ENCODE data around the gene ERBB4.

ERBB4 gene

DNA sequence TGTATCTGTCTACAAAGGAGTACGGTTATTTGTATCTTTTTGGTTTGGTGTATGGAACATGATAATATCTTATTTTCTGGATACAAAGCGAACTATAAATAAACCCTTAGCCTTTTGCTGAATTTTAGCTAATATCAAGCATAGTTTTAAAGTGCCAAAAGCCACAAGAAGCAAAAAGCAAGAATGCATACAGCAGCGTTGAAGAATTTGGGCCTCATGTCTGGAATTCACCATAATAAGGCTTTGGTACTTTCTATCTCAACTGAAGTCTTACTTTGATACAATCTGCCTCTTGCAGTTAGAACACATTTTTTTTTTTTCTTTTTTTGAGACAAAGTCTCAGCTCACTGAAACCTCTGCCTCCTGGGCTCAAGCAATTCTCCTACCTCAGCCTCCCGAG is 151.5 kb downstream of the ERBB4 start:
- H3K4me3 ChIP-seq (ENCODE audit: low read depth, low read length), result no peak overlapping the region
- H3K27ac ChIP-seq, result no peak overlapping the region
- no peaks in the 10 kb centered on the region for H3K9me3 ChIP-seq (ENCODE audit: severe bottlenecking)
- TF ChIP-seq, protein P1, sequence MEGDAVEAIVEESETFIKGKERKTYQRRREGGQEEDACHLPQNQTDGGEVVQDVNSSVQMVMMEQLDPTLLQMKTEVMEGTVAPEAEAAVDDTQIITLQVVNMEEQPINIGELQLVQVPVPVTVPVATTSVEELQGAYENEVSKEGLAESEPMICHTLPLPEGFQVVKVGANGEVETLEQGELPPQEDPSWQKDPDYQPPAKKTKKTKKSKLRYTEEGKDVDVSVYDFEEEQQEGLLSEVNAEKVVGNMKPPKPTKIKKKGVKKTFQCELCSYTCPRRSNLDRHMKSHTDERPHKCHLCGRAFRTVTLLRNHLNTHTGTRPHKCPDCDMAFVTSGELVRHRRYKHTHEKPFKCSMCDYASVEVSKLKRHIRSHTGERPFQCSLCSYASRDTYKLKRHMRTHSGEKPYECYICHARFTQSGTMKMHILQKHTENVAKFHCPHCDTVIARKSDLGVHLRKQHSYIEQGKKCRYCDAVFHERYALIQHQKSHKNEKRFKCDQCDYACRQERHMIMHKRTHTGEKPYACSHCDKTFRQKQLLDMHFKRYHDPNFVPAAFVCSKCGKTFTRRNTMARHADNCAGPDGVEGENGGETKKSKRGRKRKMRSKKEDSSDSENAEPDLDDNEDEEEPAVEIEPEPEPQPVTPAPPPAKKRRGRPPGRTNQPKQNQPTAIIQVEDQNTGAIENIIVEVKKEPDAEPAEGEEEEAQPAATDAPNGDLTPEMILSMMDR (IDR thresholded peaks at IDR 0.05; ENCODE audit: low read depth, low read length), result no peak
- no peaks in the 10 kb centered on the region for H3K27me3 ChIP-seq (ENCODE audit: insufficient read depth, low read depth, severe bottlenecking)
- H3K36me3 ChIP-seq, result no peaks in the 10 kb centered on the region
- no peak for DNase-seq

DNA sequence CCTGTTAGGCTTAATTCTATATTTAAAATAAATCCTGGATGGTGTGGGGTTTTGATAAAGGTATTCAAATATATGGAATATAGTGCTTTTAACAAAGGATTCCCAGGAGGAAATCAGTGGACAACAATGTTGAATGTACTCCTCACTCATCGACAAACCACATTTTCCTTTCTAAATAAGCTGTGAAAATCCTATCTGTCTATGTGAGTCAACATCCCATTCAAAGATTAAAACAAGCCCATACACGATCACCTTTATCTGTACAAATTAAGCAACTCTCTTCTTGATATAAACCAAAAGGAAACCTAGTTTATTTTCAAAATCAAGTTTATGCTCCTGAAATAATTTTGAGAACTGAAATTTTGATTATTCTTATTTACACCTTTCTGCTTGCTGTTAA is 153.4 kb downstream of the ERBB4 start:
- H3K27me3 ChIP-seq (ENCODE audit: insufficient read depth, low read depth, severe bottlenecking), result no peaks in the 10 kb centered on the region
- no peak overlapping the region for H3K27ac ChIP-seq
- H3K9me3 ChIP-seq (ENCODE audit: severe bottlenecking), result no peaks in the 10 kb centered on the region
- no peaks in the 10 kb centered on the region for H3K36me3 ChIP-seq
- H3K4me3 ChIP-seq (ENCODE audit: low read depth, low read length), result no peak overlapping the region
- no peak for DNase-seq
- TF ChIP-seq, protein P1 (IDR thresholded peaks at IDR 0.05; ENCODE audit: low read depth, low read length), result no peak

DNA sequence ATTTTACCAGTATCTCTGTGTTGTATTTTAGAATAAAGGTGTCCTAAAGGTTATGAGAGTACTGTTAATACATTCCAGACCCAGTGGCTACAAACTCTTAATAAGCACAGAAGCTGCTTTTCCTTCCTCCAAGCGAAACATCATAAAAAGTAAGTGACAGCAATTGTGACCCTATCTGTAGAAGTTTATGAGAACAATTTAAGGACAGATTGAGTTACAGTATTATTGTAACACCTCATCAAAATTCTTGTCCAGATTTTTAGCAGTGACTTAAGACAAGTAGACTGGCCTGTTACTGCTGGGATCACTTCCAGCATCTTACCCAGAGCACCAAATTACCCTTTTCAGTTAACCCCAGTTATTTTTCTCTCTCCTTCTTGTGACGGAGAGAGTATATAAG is 154.6 kb downstream of the ERBB4 start:
- Histone ChIP-seq H3K36me3 (no peaks in the 10 kb centered on the region), H3K27ac (no peak overlapping the region), H3K4me3 (ENCODE audit: low read depth, low read length) (no peak overlapping the region), H3K9me3 (ENCODE audit: severe bottlenecking) (no peaks in the 10 kb centered on the region), H3K27me3 (ENCODE audit: insufficient read depth, low read depth, severe bottlenecking) (no peaks in the 10 kb centered on the region)
- TF ChIP-seq, protein P1 (IDR thresholded peaks at IDR 0.05; ENCODE audit: low read depth, low read length), result no peak
- no peak for DNase-seq

DNA sequence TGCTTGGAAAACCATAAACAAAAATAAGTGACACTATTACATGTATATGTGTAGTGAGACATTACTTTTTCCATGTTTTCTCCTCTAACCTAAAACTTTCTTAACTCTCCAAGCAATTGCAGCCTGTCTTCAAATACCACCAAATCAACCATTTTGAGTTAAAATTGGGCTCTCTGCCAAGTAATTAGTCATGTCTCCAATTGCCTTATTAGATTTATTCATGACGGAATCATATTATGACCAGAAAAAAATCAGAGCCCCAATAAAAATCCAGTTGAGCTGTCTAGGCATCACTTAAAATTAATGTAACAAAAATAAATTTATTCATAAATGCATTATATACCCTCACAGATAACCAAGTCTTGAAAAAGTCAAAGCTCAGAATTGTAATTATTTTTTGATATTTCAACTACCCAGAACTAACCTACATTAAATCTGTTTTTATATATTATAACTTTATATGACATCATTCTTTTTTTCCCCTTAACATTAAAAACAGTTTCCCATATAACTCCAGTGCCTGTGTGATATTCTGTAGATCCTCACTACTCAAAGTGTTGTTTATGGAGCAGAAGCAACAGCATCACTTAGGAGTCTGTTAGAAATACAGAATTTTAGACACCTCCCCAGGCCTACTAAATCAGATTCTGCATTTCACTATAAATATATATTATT is 157.0 kb downstream of the ERBB4 start:
- no peak overlapping the region for H3K27ac ChIP-seq
- H3K9me3 ChIP-seq (ENCODE audit: severe bottlenecking), result no peaks in the 10 kb centered on the region
- H3K4me3 ChIP-seq (ENCODE audit: low read depth, low read length), result no peak overlapping the region
- no peaks in the 10 kb centered on the region for H3K27me3 ChIP-seq (ENCODE audit: insufficient read depth, low read depth, severe bottlenecking)
- TF ChIP-seq, protein P1 (IDR thresholded peaks at IDR 0.05; ENCODE audit: low read depth, low read length), result no peak
- DNase-seq, result no peak
- H3K36me3 ChIP-seq, result no peaks in the 10 kb centered on the region

DNA sequence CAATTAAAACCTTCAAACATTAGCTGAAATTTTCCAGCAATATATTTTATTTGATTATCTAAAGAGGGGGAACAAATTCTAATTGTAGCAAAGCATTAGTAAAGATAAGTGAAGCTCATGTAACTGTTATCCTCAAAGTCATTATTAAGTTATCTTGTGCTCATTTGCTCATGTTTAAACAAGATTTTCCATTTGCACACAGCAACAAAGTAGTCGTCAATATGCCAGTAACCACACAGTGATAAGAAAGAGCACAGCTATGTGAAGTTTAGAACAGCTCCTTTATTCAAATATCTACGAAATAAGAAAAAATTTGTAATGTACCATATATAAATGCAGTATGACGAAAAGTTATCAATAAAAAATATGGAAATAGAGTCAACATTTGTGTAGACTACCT is 159.5 kb downstream of the ERBB4 start:
- TF ChIP-seq, protein P1 (IDR thresholded peaks at IDR 0.05; ENCODE audit: low read depth, low read length), result no peak
- Histone ChIP-seq H3K27ac (no peak overlapping the region), H3K27me3 (ENCODE audit: insufficient read depth, low read depth, severe bottlenecking) (no peaks in the 10 kb centered on the region), H3K36me3 (no peaks in the 10 kb centered on the region), H3K9me3 (ENCODE audit: severe bottlenecking) (no peaks in the 10 kb centered on the region), H3K4me3 (ENCODE audit: low read depth, low read length) (no peak overlapping the region)
- DNase-seq, result no peak

DNA sequence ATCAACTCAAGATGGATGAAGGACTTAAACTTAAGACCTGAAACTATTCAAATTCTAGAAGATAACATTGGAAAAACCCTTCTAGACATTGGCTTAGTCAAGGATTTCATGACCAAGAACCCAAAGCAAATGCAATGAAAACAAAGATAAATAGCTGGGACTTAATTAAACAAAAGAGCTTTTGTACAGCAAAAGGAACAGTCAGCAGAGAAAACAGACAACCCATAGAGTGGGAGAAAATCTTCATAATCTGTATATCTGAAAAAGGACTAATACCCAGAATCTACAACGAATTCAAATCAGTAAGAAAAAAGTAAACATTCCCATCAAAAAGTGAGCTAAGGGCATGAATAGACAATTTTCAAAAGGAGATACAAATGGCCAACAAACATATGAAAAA is 171.2 kb downstream of the ERBB4 start:
- Histone ChIP-seq H3K9me3 (ENCODE audit: severe bottlenecking) (no peaks in the 10 kb centered on the region), H3K27me3 (ENCODE audit: insufficient read depth, low read depth, severe bottlenecking) (no peaks in the 10 kb centered on the region), H3K36me3 (no peaks in the 10 kb centered on the region), H3K27ac (no peak overlapping the region), H3K4me3 (ENCODE audit: low read depth, low read length) (no peak overlapping the region)
- no peak for DNase-seq
- TF ChIP-seq, protein P1 (IDR thresholded peaks at IDR 0.05; ENCODE audit: low read depth, low read length), result no peak
